GM19043 (cell line): Measurements from ENCODE around the gene PTTG2.
"Not testable (repeated sequence)": the region's sequence is repeated elsewhere in the genome, so short reads cannot be mapped to it uniquely, and the experiment has no call there.

Source experiments
- ATAC-seq: cut with Tn5 transposase; IDR thresholded peaks from one replicate; pipeline ENCODE4 v1.9.1; 2021; ENCODE audit warnings: low read depth; ENCODE audit not compliant: unreplicated experiment

Gene PTTG2

GRCh38 chr4:37960098-37960497 is at the start of gene PTTG2:
Gene PTTG2, plus strand, starts transcription at chr4:37960398. Its CDS starts 37 bp downstream, at chr4:37960435.
- no peak for ATAC-seq

- no peak for ATAC-seq
Observed at GRCh38 chr4:37914539-37914938, 45.7 kb upstream of the PTTG2 start.

GRCh38 chr4:37917388-37917787 is 42.8 kb upstream of the PTTG2 start:
- ATAC-seq, result no peak

GRCh38 chr4:37918653-37919052 is 41.5 kb upstream of the PTTG2 start:
- no peak for ATAC-seq

- no peak for ATAC-seq
Observed at GRCh38 chr4:37922328-37922727, 37.9 kb upstream of the PTTG2 start.

GRCh38 chr4:37923089-37923488 is 37.1 kb upstream of the PTTG2 start:
- not testable (repeated sequence) for ATAC-seq

GRCh38 chr4:37924946-37925345 is 35.3 kb upstream of the PTTG2 start:
- no peak for ATAC-seq

GRCh38 chr4:37927434-37927833 is 32.8 kb upstream of the PTTG2 start:
- no peak for ATAC-seq

- ATAC-seq, result no peak
Observed at GRCh38 chr4:37928426-37929416, 31.5 kb upstream of the PTTG2 start.

- no peak for ATAC-seq
Observed at GRCh38 chr4:37934096-37934495, 26.1 kb upstream of the PTTG2 start.

GRCh38 chr4:37934609-37935008 is 25.6 kb upstream of the PTTG2 start:
- ATAC-seq, result no peak

GRCh38 chr4:37935026-37935425 is 25.2 kb upstream of the PTTG2 start:
- ATAC-seq, result no peak

GRCh38 chr4:37936889-37937498 is 23.2 kb upstream of the PTTG2 start:
- no peak for ATAC-seq

GRCh38 chr4:37938208-37938607 is 22.0 kb upstream of the PTTG2 start:
- ATAC-seq, result no peak

GRCh38 chr4:37946503-37947179 is 13.6 kb upstream of the PTTG2 start:
- ATAC-seq, result no peak

- ATAC-seq, result peak; percentile 51
Observed at GRCh38 chr4:37948542-37948941, 11.7 kb upstream of the PTTG2 start.

GRCh38 chr4:37949636-37950426 is 10.4 kb upstream of the PTTG2 start:
- no peak for ATAC-seq

- ATAC-seq, result no peak
Observed at GRCh38 chr4:37951461-37952352, 8.5 kb upstream of the PTTG2 start.

- ATAC-seq, result no peak
Observed at GRCh38 chr4:37953156-37953555, 7.0 kb upstream of the PTTG2 start.
